Liver (tissue), 4 donors: ENCODE data around the gene UTF1. TPM values are rescaled to one million over a fixed set of nuclear protein-coding genes. Genes with fewer than 3 reads are reported as not detected.

Experiments
- polyA plus RNA-seq, 2 donors: library from polyadenylated mRNA; stranded (reverse) in 1 of 2; unstranded in 1 of 2; fragments of 200-250 nt in 1 of 2; fragments of >200 nt in 1 of 2; fragmentation: Nextera tagmentation in 1 of 2; extraction: Ambion mirVana in 1 of 2; gene quantifications; one replicate each; pipeline versions ENCODE4 v1.2.1 to v1.2.3, GENCODE V29; 2013 to 2015
- total RNA-seq, 2 donors: library from RNA; depleted of rRNA; stranded (reverse); fragments of >200 nt; gene quantifications; one replicate each; pipeline ENCODE4 v1.2.3, GENCODE V29; 2014
- donor health status: healthy.
- donor health status: healthy.
- donor health status: healthy.

Gene UTF1
- total and polyA plus RNA-seq, 4 donors = not detected

Other genes with a start within 250 kb of the UTF1 start
- under 1 TPM; 0.08 to 0.70 TPM for gene ADGRA1, start 142.3 kb upstream of the UTF1 start, total RNA-seq
- under 1 TPM in 1 of 2 donors, not detected in 1; 0.12 TPM for gene ADGRA1, start 142.3 kb upstream of the UTF1 start, polyA plus RNA-seq
- 1 to 10 TPM in 1 of 2 donors, under 1 TPM in 1; 0.61 to 8.0 TPM for gene KNDC1, start 70.0 kb upstream of the UTF1 start, total RNA-seq
- gene KNDC1, start 70.0 kb upstream of the UTF1 start, polyA plus RNA-seq = 10 to 100 TPM in 1 of 2 donors, under 1 TPM in 1; 0.53 to 12.9 TPM
- under 1 TPM; 0.05 to 0.25 TPM for gene VENTX, start 7.6 kb downstream of the UTF1 start, total RNA-seq
- gene VENTX, start 7.6 kb downstream of the UTF1 start, polyA plus RNA-seq = under 1 TPM; 0.06 to 0.13 TPM
- gene ADAM8, start 46.7 kb downstream of the UTF1 start, total RNA-seq = 1 to 10 TPM; 5.4 to 6.9 TPM
- 1 to 10 TPM; 1.3 to 2.0 TPM for gene ADAM8, start 46.7 kb downstream of the UTF1 start, polyA plus RNA-seq
- gene TUBGCP2, start 78.7 kb downstream of the UTF1 start, total RNA-seq = 10 to 100 TPM; 29.6 to 32.4 TPM
- 10 to 100 TPM; 18.8 to 25.6 TPM for gene TUBGCP2, start 78.7 kb downstream of the UTF1 start, polyA plus RNA-seq
- 10 to 100 TPM; 13.7 to 31.3 TPM for gene ZNF511, start 78.7 kb downstream of the UTF1 start, total RNA-seq
- 10 to 100 TPM; 17.0 to 31.8 TPM for gene ZNF511, start 78.7 kb downstream of the UTF1 start, polyA plus RNA-seq
- not detected for gene CALY, start 106.7 kb downstream of the UTF1 start, total RNA-seq
- gene CALY, start 106.7 kb downstream of the UTF1 start, polyA plus RNA-seq = under 1 TPM in 1 of 2 donors, not detected in 1; 0.07 TPM
- 100 to 1,000 TPM in 1 of 2 donors, 10 to 100 TPM in 1; 60.8 to 174 TPM for gene PRAP1, start 117.2 kb downstream of the UTF1 start, total RNA-seq
- gene PRAP1, start 117.2 kb downstream of the UTF1 start, polyA plus RNA-seq = 100 to 1,000 TPM; 315 to 426 TPM
- 10 to 100 TPM; 24.3 to 67.6 TPM for gene FUOM, start 127.8 kb downstream of the UTF1 start, total RNA-seq
- 100 to 1,000 TPM; 124 to 194 TPM for gene FUOM, start 127.8 kb downstream of the UTF1 start, polyA plus RNA-seq
- gene ECHS1, start 143.1 kb downstream of the UTF1 start, total RNA-seq = 100 to 1,000 TPM in 1 of 2 donors, 10 to 100 TPM in 1; 41.5 to 214 TPM
- 100 to 1,000 TPM; 493 to 849 TPM for gene ECHS1, start 143.1 kb downstream of the UTF1 start, polyA plus RNA-seq
- gene PAOX, start 149.0 kb downstream of the UTF1 start, total RNA-seq = 10 to 100 TPM in 1 of 2 donors, 1 to 10 TPM in 1; 4.8 to 17.5 TPM
- gene PAOX, start 149.0 kb downstream of the UTF1 start, polyA plus RNA-seq = 10 to 100 TPM in 1 of 2 donors, 1 to 10 TPM in 1; 9.1 to 17.8 TPM
- 10 to 100 TPM; 19.4 to 43.1 TPM for gene MTG1, start 163.9 kb downstream of the UTF1 start, total RNA-seq
- 10 to 100 TPM; 33.2 to 70.6 TPM for gene MTG1, start 163.9 kb downstream of the UTF1 start, polyA plus RNA-seq
- gene SPRN, start 194.4 kb downstream of the UTF1 start, total RNA-seq = not detected
- gene SPRN, start 194.4 kb downstream of the UTF1 start, polyA plus RNA-seq = 10 to 100 TPM in 1 of 2 donors, 1 to 10 TPM in 1; 1.3 to 36.4 TPM
- gene SCART1, start 223.7 kb downstream of the UTF1 start, total RNA-seq = 1 to 10 TPM; 1.0 to 1.1 TPM
- gene SCART1, start 223.7 kb downstream of the UTF1 start, polyA plus RNA-seq = under 1 TPM; 0.32 to 0.35 TPM